ENCODE measurements around the gene USP43.

DNA sequence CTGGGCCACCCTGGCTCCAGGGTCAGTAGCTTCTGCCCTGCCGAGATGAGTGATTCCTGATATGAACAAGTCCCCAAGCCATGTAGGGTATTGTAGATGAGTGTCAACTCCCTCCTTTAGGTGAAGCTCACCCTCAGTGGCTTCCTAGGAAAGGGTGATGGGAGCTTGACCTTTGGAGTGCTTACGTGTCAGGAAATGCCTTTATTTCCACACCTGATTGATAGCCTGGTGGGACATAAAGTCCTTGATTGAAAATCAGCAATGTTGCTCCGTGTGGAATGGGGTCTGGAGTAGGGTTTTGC, 58.4 kb downstream of the USP43 start:
- TF ChIP-seq, protein P1, sequence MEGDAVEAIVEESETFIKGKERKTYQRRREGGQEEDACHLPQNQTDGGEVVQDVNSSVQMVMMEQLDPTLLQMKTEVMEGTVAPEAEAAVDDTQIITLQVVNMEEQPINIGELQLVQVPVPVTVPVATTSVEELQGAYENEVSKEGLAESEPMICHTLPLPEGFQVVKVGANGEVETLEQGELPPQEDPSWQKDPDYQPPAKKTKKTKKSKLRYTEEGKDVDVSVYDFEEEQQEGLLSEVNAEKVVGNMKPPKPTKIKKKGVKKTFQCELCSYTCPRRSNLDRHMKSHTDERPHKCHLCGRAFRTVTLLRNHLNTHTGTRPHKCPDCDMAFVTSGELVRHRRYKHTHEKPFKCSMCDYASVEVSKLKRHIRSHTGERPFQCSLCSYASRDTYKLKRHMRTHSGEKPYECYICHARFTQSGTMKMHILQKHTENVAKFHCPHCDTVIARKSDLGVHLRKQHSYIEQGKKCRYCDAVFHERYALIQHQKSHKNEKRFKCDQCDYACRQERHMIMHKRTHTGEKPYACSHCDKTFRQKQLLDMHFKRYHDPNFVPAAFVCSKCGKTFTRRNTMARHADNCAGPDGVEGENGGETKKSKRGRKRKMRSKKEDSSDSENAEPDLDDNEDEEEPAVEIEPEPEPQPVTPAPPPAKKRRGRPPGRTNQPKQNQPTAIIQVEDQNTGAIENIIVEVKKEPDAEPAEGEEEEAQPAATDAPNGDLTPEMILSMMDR (IDR thresholded peaks at IDR 0.05) = no peak
- TF ChIP-seq POLR2A (IDR thresholded peaks at IDR 0.05) (no peak), EP300 (IDR thresholded peaks at IDR 0.05) (no peak)
